ENCODE data around the gene RFX3.

RFX3 gene

GRCh38 chr9:3431890-3432289 lies 93.9 kb downstream of the RFX3 start:
- DNase-seq = no peak

GRCh38 chr9:3419893-3420292 lies 105.9 kb downstream of the RFX3 start:
- no peak for DNase-seq

- no peak for DNase-seq
These were observed 109.9 kb downstream of the RFX3 start for GRCh38 chr9:3415906-3416305.

- DNase-seq = no peak
These were observed 111.8 kb downstream of the RFX3 start for GRCh38 chr9:3413984-3414383.

- no peak for DNase-seq
These were observed 115.3 kb downstream of the RFX3 start for GRCh38 chr9:3410461-3410860.

- DNase-seq = no peak
These were observed 116.3 kb downstream of the RFX3 start for GRCh38 chr9:3409453-3409852.

GRCh38 chr9:3403315-3403714 lies 122.5 kb downstream of the RFX3 start:
- no peak for DNase-seq

- no peak for DNase-seq
These were observed 124.4 kb downstream of the RFX3 start for GRCh38 chr9:3401221-3401954.

GRCh38 chr9:3398232-3398648 lies 127.6 kb downstream of the RFX3 start:
- DNase-seq = no peak

- DNase-seq = no peak
These were observed 128.0 kb downstream of the RFX3 start for GRCh38 chr9:3397766-3398165.

- no peak for DNase-seq
These were observed 134.4 kb downstream of the RFX3 start for GRCh38 chr9:3391414-3391813.

GRCh38 chr9:3386753-3387152 lies 139.0 kb downstream of the RFX3 start:
- no peak for DNase-seq

GRCh38 chr9:3385871-3386270 lies 139.9 kb downstream of the RFX3 start:
- no peak for DNase-seq

GRCh38 chr9:3371842-3372241 lies 154.0 kb downstream of the RFX3 start:
- no peak for DNase-seq

GRCh38 chr9:3370715-3371114 lies 155.1 kb downstream of the RFX3 start:
- no peak for DNase-seq

GRCh38 chr9:3367185-3367584 lies 158.6 kb downstream of the RFX3 start:
- no peak for DNase-seq

- DNase-seq = no peak
These were observed 164.0 kb downstream of the RFX3 start for GRCh38 chr9:3361689-3362392.

- no peak for DNase-seq
These were observed 164.7 kb downstream of the RFX3 start for GRCh38 chr9:3361116-3361515.

- no peak for DNase-seq
These were observed 165.6 kb downstream of the RFX3 start for GRCh38 chr9:3360245-3360644.

GRCh38 chr9:3359778-3360177 lies 166.0 kb downstream of the RFX3 start:
- no peak for DNase-seq

- no peak for DNase-seq
These were observed 166.6 kb downstream of the RFX3 start for GRCh38 chr9:3359048-3359692.

- no peak for DNase-seq
These were observed 177.6 kb downstream of the RFX3 start for GRCh38 chr9:3348169-3348568.

GRCh38 chr9:3346549-3346948 lies 179.3 kb downstream of the RFX3 start:
- no peak for DNase-seq

- no peak for DNase-seq
These were observed 182.1 kb downstream of the RFX3 start for GRCh38 chr9:3343671-3344070.
